ENCODE results near the gene FOXO3. TPM values are rescaled to one million over a fixed set of nuclear protein-coding genes. Genes with fewer than 3 reads are reported as not detected.

FOXO3 gene
- total RNA-seq, 1 donor from 2014 or later: 37.3 TPM

- no peak for TF ChIP-seq EZH2 (IDR thresholded peaks at IDR 0.05; ENCODE audit: insufficient read depth, low read length)
- TF ChIP-seq, protein P1, sequence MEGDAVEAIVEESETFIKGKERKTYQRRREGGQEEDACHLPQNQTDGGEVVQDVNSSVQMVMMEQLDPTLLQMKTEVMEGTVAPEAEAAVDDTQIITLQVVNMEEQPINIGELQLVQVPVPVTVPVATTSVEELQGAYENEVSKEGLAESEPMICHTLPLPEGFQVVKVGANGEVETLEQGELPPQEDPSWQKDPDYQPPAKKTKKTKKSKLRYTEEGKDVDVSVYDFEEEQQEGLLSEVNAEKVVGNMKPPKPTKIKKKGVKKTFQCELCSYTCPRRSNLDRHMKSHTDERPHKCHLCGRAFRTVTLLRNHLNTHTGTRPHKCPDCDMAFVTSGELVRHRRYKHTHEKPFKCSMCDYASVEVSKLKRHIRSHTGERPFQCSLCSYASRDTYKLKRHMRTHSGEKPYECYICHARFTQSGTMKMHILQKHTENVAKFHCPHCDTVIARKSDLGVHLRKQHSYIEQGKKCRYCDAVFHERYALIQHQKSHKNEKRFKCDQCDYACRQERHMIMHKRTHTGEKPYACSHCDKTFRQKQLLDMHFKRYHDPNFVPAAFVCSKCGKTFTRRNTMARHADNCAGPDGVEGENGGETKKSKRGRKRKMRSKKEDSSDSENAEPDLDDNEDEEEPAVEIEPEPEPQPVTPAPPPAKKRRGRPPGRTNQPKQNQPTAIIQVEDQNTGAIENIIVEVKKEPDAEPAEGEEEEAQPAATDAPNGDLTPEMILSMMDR (IDR thresholded peaks at IDR 0.05; ENCODE audit: insufficient read depth, low read depth, low read length): no peak
- Mint-ChIP-seq H3K4me3 (ENCODE audit: unreplicated experiment) (no peak overlapping the region), H3K4me1 (ENCODE audit: low read depth, unreplicated experiment) (peaks cover 46% of the 10 kb centered on the region), H3K27ac (ENCODE audit: unreplicated experiment) (no peak overlapping the region), H3K9me3 (ENCODE audit: unreplicated experiment) (no peaks in the 10 kb centered on the region), H3K36me3 (ENCODE audit: low read depth, unreplicated experiment) (peaks cover 2% of the 10 kb centered on the region), H3K27me3 (ENCODE audit: low read depth, unreplicated experiment) (no peaks in the 10 kb centered on the region)
- FAIRE-seq (no peak), DNase-seq (ENCODE audit: low read depth) (no peak)
- no peaks in the 10 kb centered on the region for H3K36me3 ChIP-seq (ENCODE audit: insufficient read depth, low read length)
- H3K9ac ChIP-seq (ENCODE audit: low read length): no peak overlapping the region
- no peak overlapping the region for H2AFZ ChIP-seq (ENCODE audit: low read depth, low read length)
- no peak overlapping the region for H3K27ac ChIP-seq (ENCODE audit: low read depth, low read length)
- H3K4me1 ChIP-seq (ENCODE audit: insufficient read depth, low read length): peaks cover 28% of the 10 kb centered on the region
- no peak overlapping the region for H3K4me3 ChIP-seq (ENCODE audit: insufficient read depth, low read depth, low read length)
- no peaks in the 10 kb centered on the region for H3K27me3 ChIP-seq (ENCODE audit: insufficient read depth, low read length)
- peaks cover 82% of the 10 kb centered on the region for H4K20me1 ChIP-seq (ENCODE audit: insufficient read depth, low read length)
- H3K9me3 ChIP-seq (ENCODE audit: insufficient read depth, low read depth, low read length): no peaks in the 10 kb centered on the region
- peaks cover 98% of the 10 kb centered on the region for H3K79me2 ChIP-seq (ENCODE audit: insufficient read depth, low read length)
- no peak overlapping the region for H3K4me2 ChIP-seq (ENCODE audit: low read length)
Measured at GRCh38 chr6:108626777-108627176, 66.1 kb downstream of the FOXO3 start.

DNA sequence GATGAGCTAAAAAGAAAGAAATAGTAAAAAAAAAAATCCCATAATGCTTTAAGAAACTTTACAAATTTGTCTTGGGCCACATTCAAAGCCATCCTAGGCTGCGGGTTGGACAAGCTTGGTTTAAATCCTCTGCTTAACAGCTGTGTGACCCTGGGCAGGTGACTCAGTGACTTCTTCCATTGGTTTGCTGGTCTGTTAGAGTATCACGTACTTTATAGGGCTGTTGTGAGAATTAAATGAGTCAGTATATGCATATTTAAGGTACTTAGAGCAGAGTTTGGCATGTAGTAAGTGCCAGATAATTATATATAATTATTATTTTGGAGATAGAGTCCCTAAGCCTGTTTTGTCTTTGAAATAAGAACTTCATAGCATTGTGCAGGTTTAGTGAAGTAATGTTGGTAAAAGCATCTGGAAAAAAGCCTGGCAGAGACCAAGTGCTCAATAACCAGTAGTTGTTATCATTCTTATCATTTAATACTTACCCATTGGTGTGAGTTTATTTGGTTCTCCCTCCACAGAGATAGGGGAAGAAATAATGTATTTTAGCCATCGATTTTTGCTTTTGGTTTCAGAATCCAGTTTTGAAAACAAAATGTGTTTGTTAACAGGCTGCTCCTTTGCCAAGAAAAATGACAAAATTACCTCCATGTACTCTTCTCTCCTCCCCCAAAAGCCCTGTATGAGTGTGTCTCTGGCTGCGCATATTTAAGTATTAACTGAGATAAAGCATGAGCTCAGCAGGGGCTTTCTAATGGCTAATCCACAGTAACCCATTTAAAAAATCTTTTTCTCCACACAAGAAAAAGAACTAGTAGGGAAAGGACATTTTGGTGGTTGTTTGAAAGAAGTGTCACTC lies 67.2 kb downstream of the FOXO3 start:
- no peak for TF ChIP-seq EZH2 (IDR thresholded peaks at IDR 0.05; ENCODE audit: insufficient read depth, low read length)
- TF ChIP-seq, protein P1 (IDR thresholded peaks at IDR 0.05; ENCODE audit: insufficient read depth, low read depth, low read length): no peak
- Mint-ChIP-seq H3K27ac (ENCODE audit: unreplicated experiment) (no peak overlapping the region), H3K27me3 (ENCODE audit: low read depth, unreplicated experiment) (no peaks in the 10 kb centered on the region), H3K36me3 (ENCODE audit: low read depth, unreplicated experiment) (peaks cover 2% of the 10 kb centered on the region), H3K9me3 (ENCODE audit: unreplicated experiment) (no peaks in the 10 kb centered on the region), H3K4me1 (ENCODE audit: low read depth, unreplicated experiment) (peaks cover 40% of the 10 kb centered on the region), H3K4me3 (ENCODE audit: unreplicated experiment) (no peak overlapping the region)
- H2AFZ ChIP-seq (ENCODE audit: low read depth, low read length): no peak overlapping the region
- FAIRE-seq (no peak), DNase-seq (ENCODE audit: low read depth) (peak; percentile 78)
- H3K36me3 ChIP-seq (ENCODE audit: insufficient read depth, low read length): no peaks in the 10 kb centered on the region
- peaks cover 84% of the 10 kb centered on the region for H4K20me1 ChIP-seq (ENCODE audit: insufficient read depth, low read length)
- peak overlapping the region; percentile 7 for H3K4me2 ChIP-seq (ENCODE audit: low read length)
- no peak overlapping the region for H3K27ac ChIP-seq (ENCODE audit: low read depth, low read length)
- H3K9me3 ChIP-seq (ENCODE audit: insufficient read depth, low read depth, low read length): no peaks in the 10 kb centered on the region
- H3K4me1 ChIP-seq (ENCODE audit: insufficient read depth, low read length): peaks cover 19% of the 10 kb centered on the region
- H3K79me2 ChIP-seq (ENCODE audit: insufficient read depth, low read length): peaks cover 98% of the 10 kb centered on the region
- H3K9ac ChIP-seq (ENCODE audit: low read length): no peak overlapping the region
- H3K4me3 ChIP-seq (ENCODE audit: insufficient read depth, low read depth, low read length): no peak overlapping the region
- no peaks in the 10 kb centered on the region for H3K27me3 ChIP-seq (ENCODE audit: insufficient read depth, low read length)
